Heart left ventricle (tissue), 16 donors: ENCODE measurements around the gene CAMTA1. TPM values are rescaled to one million over a fixed set of nuclear protein-coding genes. Genes with fewer than 3 reads are reported as not detected.

Experiments used
- ATAC-seq, 4 donors: fragments of 200-7000 bp; cut with Tn5 transposase; one replicate each; pipeline ENCODE4 v1.9.1; 2020 to 2022; ENCODE audit warnings: moderate library complexity in 4 of 4, mild to moderate bottlenecking in 3 of 4, moderate number of reproducible peaks in 1 of 4
- DNase-seq, 5 donors: peaks; one replicate each; pipeline ENCODE4 v3.0.0-alpha.2; 2020
- H3K27ac ChIP-seq, 12 donors: fragments of 200-600 bp; sonication (generic) in 4 of 12; one replicate each; pipeline versions ENCODE4 v1.5.0 to v1.8.0; 2016 to 2022; ENCODE audit warnings: mild to moderate bottlenecking in 2 of 12
- H3K27me3 ChIP-seq, 9 donors: fragments of 200-600 bp; sonication (generic) in 2 of 9; one replicate each; pipeline versions ENCODE4 v1.5.1 to v1.8.0; 2016 to 2022; ENCODE audit warnings: mild to moderate bottlenecking in 3 of 9
- H3K36me3 ChIP-seq, 9 donors: fragments of 200-600 bp; sonication (generic) in 2 of 9; one replicate each; pipeline versions ENCODE4 v1.5.0 to v1.8.0; 2018 to 2022; ENCODE audit warnings: mild to moderate bottlenecking in 2 of 9
- H3K4me1 ChIP-seq, 12 donors: fragments of 200-600 bp; sonication (generic) in 4 of 12; one replicate each; pipeline versions ENCODE4 v1.5.0 to v1.8.0; 2016 to 2022; ENCODE audit warnings: mild to moderate bottlenecking in 3 of 12
- H3K4me3 ChIP-seq, 12 donors: fragments of 200-600 bp; sonication (generic) in 4 of 12; one replicate each; pipeline versions ENCODE4 v1.5.0 to v1.8.0; 2017 to 2022; ENCODE audit warnings: mild to moderate bottlenecking in 9 of 12, moderate library complexity in 4 of 12
- H3K9me3 ChIP-seq, 12 donors: fragments of 200-600 bp; sonication (generic) in 4 of 12; one replicate each; pipeline versions ENCODE4 v1.5.0 to v1.8.0; 2016 to 2022; ENCODE audit warnings: mild to moderate bottlenecking in 1 of 12
- CTCF ChIP-seq, 12 donors: fragments of 200-600 bp; sonication (generic) in 4 of 12; IDR thresholded peaks; one replicate each; pipeline versions ENCODE4 v1.5.0 to v1.8.0; 2018 to 2022; ENCODE audit warnings: antibody characterized with exemption in 12 of 12, mild to moderate bottlenecking in 5 of 12
- POLR2A ChIP-seq, 2 donors: fragments of 450-650 bp; IDR thresholded peaks; one replicate each; pipeline ENCODE4 v1.6.1; 2017; ENCODE audit warnings: antibody characterized with exemption in 2 of 2, mild to moderate bottlenecking in 2 of 2, moderate library complexity in 2 of 2
- WGBS, 4 donors: extraction: QIAGEN DNeasy Blood & Tissue Kit in 2 of 4; methylation state at CpG; one replicate each; pipeline versions ENCODE4 v1.1.5 to v1.1.7; 2013 to 2018; 5-methylcytosine and 5-hydroxymethylcytosine counted together
- intact Hi-C, 10 donors: fragments of 100-400 bp; cut with DNase I; formaldehyde crosslinking; loops; one replicate each; pipeline versions ENCODE4 v1.11.1 to v1.14.2; 2022
- polyA plus RNA-seq, 2 donors: library from polyadenylated mRNA; stranded (reverse); fragments of 200-250 nt; gene quantifications; one replicate each; pipeline ENCODE4 v1.2.3, GENCODE V29; 2013
- total RNA-seq, 9 donors: library from RNA; depleted of rRNA in 2 of 9; stranded (reverse); fragments of >200 nt in 2 of 9; fragmentation: NEBNext Ultra II Directional in 3 of 9; extraction: Animal tissue kit (Norgen Biotek cat#: 25700) in 3 of 9; gene quantifications; one replicate each; pipeline versions ENCODE4 v1.1.0 to v1.2.4, GENCODE V29; 2016 to 2023
- donor health status: ischemic (EF 13 %, LVEDD 7.1; RV severe dilation, severe dysfunction).
- donor health status: healthy with polysubstance abuse.
- donor health status: DM: no; HTN: yes; CAD: no.
- donor health status: DM: no; HTN: no; CAD: no.
- donor health status: ischemic (EF 25% LVEDD 6.9; RV normal size, moderate dysfunction).
- donor health status: ischemic (EF 25% LVEDD 5.7; RV mildly dilated, moderate dysfunction).
- donor health status: healthy.
- donor health status: DM: yes; HTN: yes; CAD: no.
- donor health status: ischemic (EF 35%, LVEDD 5.7; RV mildly dilated, moderate dysfunction).
- donor health status: nonischemic (EF 11% LVEDD 7.7; RV severe dilation, severe dysfunction).
- donor health status: DM: yes; HTN: yes; CAD: no.
- donor health status: PGD.
- donor health status: ischemic (EF 29% LVEDD 5.4; RV normal size, mild dysfunction).
- donor health status: nonischemic (EF 23%, LVEDD 6.1; RV moderate dilation, normal function).

CAMTA1 gene
- total and polyA plus RNA-seq, 11 donors = 114 to 303 (median 137) TPM

GRCh38 chr1:7721940-7722669 lies 936.9 kb downstream of the CAMTA1 start:
- Histone ChIP-seq H3K4me3 (no peak overlapping the region), H3K36me3 (no peaks in the 10 kb centered on the region), H3K27ac (peak overlapping the region in 8 of 12 donors; percentile 4 to 65 (median 24)), H3K4me1 (peaks cover 0 to 48% (median 14%) of the 10 kb centered on the region in 12 donors), H3K9me3 (no peaks in the 10 kb centered on the region), H3K27me3 (no peaks in the 10 kb centered on the region)
- no peak for DNase-seq
- TF ChIP-seq POLR2A (IDR thresholded peaks at IDR 0.05) (no peak), CTCF (IDR thresholded peaks at IDR 0.05) (no peak)
- 35 to 37% (median 35%) methylated on average over 5 of the region's 5 CpGs for WGBS, 4 donors
- ATAC-seq = peak in 1 of 4 donors; percentile 39
- intact Hi-C loops = no loop called here

GRCh38 chr1:7722670-7723012 lies 937.4 kb downstream of the CAMTA1 start:
- no peaks in the 10 kb centered on the region for H3K36me3 ChIP-seq
- peaks cover 0 to 48% (median 14%) of the 10 kb centered on the region in 12 donors for H3K4me1 ChIP-seq
- H3K27ac ChIP-seq = peak overlapping the region in 4 of 12 donors; percentile 26 to 65 (median 54)
- intact Hi-C loops = no loop called here
- no peak overlapping the region for H3K4me3 ChIP-seq
- TF ChIP-seq POLR2A (IDR thresholded peaks at IDR 0.05) = no peak
- no peaks in the 10 kb centered on the region for H3K9me3 ChIP-seq
- peak in 2 of 4 donors; percentile 40 to 63 for ATAC-seq
- no peaks in the 10 kb centered on the region for H3K27me3 ChIP-seq
- no peak for DNase-seq
- 77 to 83% (median 78%) methylated on average over 2 of the region's 2 CpGs for WGBS, 4 donors

GRCh38 chr1:7726623-7727022 lies 941.4 kb downstream of the CAMTA1 start:
- intact Hi-C loops = no loop called here
- Histone ChIP-seq H3K36me3 (no peaks in the 10 kb centered on the region), H3K9me3 (no peaks in the 10 kb centered on the region), H3K4me1 (peaks cover 0 to 25% (median 14%) of the 10 kb centered on the region in 12 donors), H3K27me3 (no peaks in the 10 kb centered on the region), H3K27ac (peak overlapping the region in 7 of 12 donors; percentile 2 to 52 (median 21)), H3K4me3 (no peak overlapping the region)
- ATAC-seq (peak; percentile 49 to 66 (median 55)), DNase-seq (peak in 2 of 5 donors; percentile 22 to 32)
- WGBS, 4 donors = 16 to 42% (median 31%) methylated on average over 7 of the region's 7 CpGs
- TF ChIP-seq CTCF (IDR thresholded peaks at IDR 0.05) (no peak), POLR2A (IDR thresholded peaks at IDR 0.05) (no peak)

GRCh38 chr1:7727809-7728471 lies 942.7 kb downstream of the CAMTA1 start:
- Histone ChIP-seq H3K4me3 (no peak overlapping the region), H3K9me3 (no peaks in the 10 kb centered on the region), H3K4me1 (peaks cover 0 to 19% (median 7%) of the 10 kb centered on the region in 12 donors), H3K36me3 (no peaks in the 10 kb centered on the region), H3K27ac (no peak overlapping the region), H3K27me3 (no peaks in the 10 kb centered on the region)
- no peak for DNase-seq
- 88 to 90% (median 89%) methylated on average over 9 to 14 of the region's 14 CpGs for WGBS, 4 donors
- ATAC-seq = peak in 1 of 4 donors; percentile 40
- intact Hi-C loops = no loop called here
- TF ChIP-seq CTCF (IDR thresholded peaks at IDR 0.05) (no peak), POLR2A (IDR thresholded peaks at IDR 0.05) (no peak)
